Mesendoderm (in vitro differentiated cells): ENCODE data around the gene COX19.
A peak's percentile ranks its signal among the peaks of the same experiment; 100 is the strongest.

Experiments
- DNase-seq: peaks from one replicate; pipeline ENCODE4 v3.0.0; 2013
- H2AK5ac ChIP-seq: 2 replicates; pipeline ENCODE4 v1.6.1; 2013; ENCODE audit warnings: low read length, inconsistent platforms
- H2BK120ac ChIP-seq: 2 replicates; pipeline ENCODE4 v1.6.1; 2013; ENCODE audit warnings: low read depth, mild to moderate bottlenecking, low read length, moderate library complexity, mixed read lengths
- H2BK15ac ChIP-seq: replicated peaks from 2 replicates; pipeline ENCODE4 v1.6.1; 2013; ENCODE audit warnings: low read depth, mild to moderate bottlenecking, moderate library complexity
- H2BK5ac ChIP-seq: 2 replicates; pipeline ENCODE4 v1.6.1; 2013; ENCODE audit warnings: low read length, inconsistent platforms
- H3K18ac ChIP-seq: 2 replicates; pipeline ENCODE4 v1.6.1; 2013; ENCODE audit warnings: mild to moderate bottlenecking, low read length, mixed read lengths
- H3K23ac ChIP-seq: one replicate; pipeline ENCODE4 v1.6.1; 2013; ENCODE audit warnings: low read length
- H3K27ac ChIP-seq: 2 replicates; pipeline ENCODE4 v1.5.1; 2013; ENCODE audit warnings: low read depth, mild to moderate bottlenecking, inconsistent platforms, low read length, moderate library complexity
- H3K27me3 ChIP-seq: 2 replicates; pipeline ENCODE4 v1.6.1; 2013; ENCODE audit warnings: low read length, control low read depth, mild to moderate bottlenecking, inconsistent platforms; ENCODE audit not compliant: insufficient read depth, poor library complexity
- H3K36me3 ChIP-seq: 2 replicates; pipeline ENCODE4 v1.6.1; 2013; ENCODE audit warnings: low read length, inconsistent platforms; ENCODE audit not compliant: control insufficient read depth, insufficient read depth
- H3K4ac ChIP-seq: one replicate; pipeline ENCODE4 v1.6.1; 2013; ENCODE audit warnings: low read depth, mild to moderate bottlenecking, low read length, moderate library complexity
- H3K4me1 ChIP-seq: 2 replicates; pipeline ENCODE4 v1.6.1; 2013; ENCODE audit warnings: low read depth, low read length, inconsistent platforms; ENCODE audit not compliant: control insufficient read depth
- H3K4me2 ChIP-seq: 2 replicates; pipeline ENCODE4 v1.6.1; 2013; ENCODE audit warnings: low read length
- H3K4me3 ChIP-seq: 2 replicates; pipeline ENCODE4 v1.5.1; 2013; ENCODE audit warnings: mild to moderate bottlenecking, low read length
- H3K56ac ChIP-seq: one replicate; pipeline ENCODE4 v1.6.1; 2013; ENCODE audit warnings: low read length
- H3K79me1 ChIP-seq: 2 replicates; pipeline ENCODE4 v1.6.1; 2013; ENCODE audit warnings: low read length, inconsistent platforms
- H3K79me2 ChIP-seq: 2 replicates; pipeline ENCODE4 v1.6.1; 2013; ENCODE audit warnings: mild to moderate bottlenecking, low read length; ENCODE audit not compliant: control insufficient read depth, insufficient read depth
- H3K9ac ChIP-seq: 2 replicates; pipeline ENCODE4 v1.6.1; 2013; ENCODE audit warnings: low read length, inconsistent platforms
- H4K5ac ChIP-seq: one replicate; pipeline ENCODE4 v1.6.1; 2013; ENCODE audit warnings: low read length
- H4K8ac ChIP-seq: one replicate; pipeline ENCODE4 v1.6.1; 2013; ENCODE audit warnings: low read depth, mild to moderate bottlenecking, control low read depth, low read length, moderate library complexity
- WGBS: extraction: QIAGEN DNeasy Blood & Tissue Kit; methylation state at CpG from one replicate; pipeline ENCODE4 v1.1.7; 2013; ENCODE audit warnings: low lambda C conversion rate, missing lambda C conversion rate; ENCODE audit not compliant: insufficient coverage; ENCODE audit errors: extremely low coverage; 5-methylcytosine and 5-hydroxymethylcytosine counted together

Gene COX19

GRCh38 chr7:949021-949934, 26.1 kb downstream of the COX19 start:
- peaks cover 1% of the 10 kb centered on the region for H3K4me1 ChIP-seq
- no peak overlapping the region for H2BK15ac ChIP-seq
- no peak overlapping the region for H3K4me2 ChIP-seq
- no peaks in the 10 kb centered on the region for H3K79me1 ChIP-seq
- H3K27ac ChIP-seq: no peak overlapping the region
- no peak overlapping the region for H3K56ac ChIP-seq
- H3K79me2 ChIP-seq: no peaks in the 10 kb centered on the region
- no peaks in the 10 kb centered on the region for H3K27me3 ChIP-seq
- H4K8ac ChIP-seq: no peak overlapping the region
- H2AK5ac ChIP-seq: no peak overlapping the region
- H3K18ac ChIP-seq: no peak overlapping the region
- no peak overlapping the region for H3K9ac ChIP-seq
- H3K4ac ChIP-seq: no peak overlapping the region
- H4K5ac ChIP-seq: no peak overlapping the region
- H2BK5ac ChIP-seq: no peak overlapping the region
- no peak overlapping the region for H3K4me3 ChIP-seq
- WGBS: no CpG with 5 or more reads among the region's 28 CpGs
- H3K23ac ChIP-seq: no peak overlapping the region
- no peak for DNase-seq
- H2BK120ac ChIP-seq: no peak overlapping the region
- no peaks in the 10 kb centered on the region for H3K36me3 ChIP-seq

GRCh38 chr7:947391-948210, 27.7 kb downstream of the COX19 start:
- H3K18ac ChIP-seq: no peak overlapping the region
- no peak overlapping the region for H4K8ac ChIP-seq
- no peak overlapping the region for H3K27ac ChIP-seq
- no peak for DNase-seq
- H2BK5ac ChIP-seq: no peak overlapping the region
- H3K56ac ChIP-seq: no peak overlapping the region
- H2BK15ac ChIP-seq: no peak overlapping the region
- H3K79me1 ChIP-seq: no peaks in the 10 kb centered on the region
- no peaks in the 10 kb centered on the region for H3K27me3 ChIP-seq
- peaks cover 1% of the 10 kb centered on the region for H3K4me1 ChIP-seq
- no peak overlapping the region for H2BK120ac ChIP-seq
- no peak overlapping the region for H3K4me2 ChIP-seq
- no peak overlapping the region for H3K4me3 ChIP-seq
- no peaks in the 10 kb centered on the region for H3K79me2 ChIP-seq
- H2AK5ac ChIP-seq: no peak overlapping the region
- H3K23ac ChIP-seq: no peak overlapping the region
- WGBS: no CpG with 5 or more reads among the region's 37 CpGs
- no peak overlapping the region for H3K9ac ChIP-seq
- H3K36me3 ChIP-seq: no peaks in the 10 kb centered on the region
- H3K4ac ChIP-seq: no peak overlapping the region
- H4K5ac ChIP-seq: no peak overlapping the region

- no peak overlapping the region for H2AK5ac ChIP-seq
- H3K4ac ChIP-seq: no peak overlapping the region
- H3K23ac ChIP-seq: peak overlapping the region; percentile 37
- H2BK15ac ChIP-seq: no peak overlapping the region
- H3K56ac ChIP-seq: peak overlapping the region; percentile 84
- H2BK120ac ChIP-seq: no peak overlapping the region
- no peaks in the 10 kb centered on the region for H3K79me2 ChIP-seq
- no CpG with 5 or more reads among the region's 29 CpGs for WGBS
- H3K27me3 ChIP-seq: no peaks in the 10 kb centered on the region
- no peak overlapping the region for H4K5ac ChIP-seq
- no peak overlapping the region for H4K8ac ChIP-seq
- DNase-seq: no peak
- no peak overlapping the region for H3K9ac ChIP-seq
- H3K18ac ChIP-seq: no peak overlapping the region
- H3K36me3 ChIP-seq: no peaks in the 10 kb centered on the region
- no peaks in the 10 kb centered on the region for H3K79me1 ChIP-seq
- no peak overlapping the region for H3K4me3 ChIP-seq
- H3K4me1 ChIP-seq: peaks cover 1% of the 10 kb centered on the region
- no peak overlapping the region for H2BK5ac ChIP-seq
- H3K27ac ChIP-seq: no peak overlapping the region
- no peak overlapping the region for H3K4me2 ChIP-seq
Measured at GRCh38 chr7:946256-946996, 28.9 kb downstream of the COX19 start.

GRCh38 chr7:945556-946255, 29.6 kb downstream of the COX19 start:
- Histone ChIP-seq H2AK5ac (no peak overlapping the region), H2BK120ac (no peak overlapping the region), H4K8ac (no peak overlapping the region), H3K4me3 (no peak overlapping the region), H3K36me3 (no peaks in the 10 kb centered on the region), H3K4me2 (no peak overlapping the region), H3K27me3 (no peaks in the 10 kb centered on the region), H3K27ac (no peak overlapping the region), H3K79me2 (no peaks in the 10 kb centered on the region), H3K9ac (peak overlapping the region; percentile 10), H2BK15ac (no peak overlapping the region), H3K23ac (peak overlapping the region; percentile 37), H3K4me1 (peaks cover 1% of the 10 kb centered on the region), H3K18ac (no peak overlapping the region), H3K79me1 (no peaks in the 10 kb centered on the region), H3K4ac (no peak overlapping the region), H4K5ac (no peak overlapping the region), H2BK5ac (peak overlapping the region; percentile 29), H3K56ac (peak overlapping the region; percentile 84)
- no CpG with 5 or more reads among the region's 30 CpGs for WGBS
- peak; percentile 87 for DNase-seq

- no peak for DNase-seq
Measured at GRCh38 chr7:945147-945555, 30.2 kb downstream of the COX19 start.

More at GRCh38 chr7:945147-945555, 30.2 kb downstream of the COX19 start:
- Histone ChIP-seq H3K36me3 (no peaks in the 10 kb centered on the region), H3K4ac (no peak overlapping the region), H3K27me3 (no peaks in the 10 kb centered on the region), H3K27ac (no peak overlapping the region), H3K18ac (no peak overlapping the region), H3K4me1 (peaks cover 1% of the 10 kb centered on the region), H2BK15ac (no peak overlapping the region), H3K23ac (no peak overlapping the region), H3K79me2 (no peaks in the 10 kb centered on the region), H3K79me1 (no peaks in the 10 kb centered on the region), H2BK5ac (no peak overlapping the region), H3K9ac (no peak overlapping the region), H2AK5ac (no peak overlapping the region), H3K4me3 (no peak overlapping the region), H2BK120ac (no peak overlapping the region), H4K8ac (no peak overlapping the region), H3K4me2 (no peak overlapping the region), H4K5ac (no peak overlapping the region), H3K56ac (peak overlapping the region; percentile 84)
- WGBS: no CpG with 5 or more reads among the region's 13 CpGs
